ENCODE data around the gene SEMA6A.
A peak's percentile ranks its signal among the peaks of the same experiment; 100 is the strongest.

DNA sequence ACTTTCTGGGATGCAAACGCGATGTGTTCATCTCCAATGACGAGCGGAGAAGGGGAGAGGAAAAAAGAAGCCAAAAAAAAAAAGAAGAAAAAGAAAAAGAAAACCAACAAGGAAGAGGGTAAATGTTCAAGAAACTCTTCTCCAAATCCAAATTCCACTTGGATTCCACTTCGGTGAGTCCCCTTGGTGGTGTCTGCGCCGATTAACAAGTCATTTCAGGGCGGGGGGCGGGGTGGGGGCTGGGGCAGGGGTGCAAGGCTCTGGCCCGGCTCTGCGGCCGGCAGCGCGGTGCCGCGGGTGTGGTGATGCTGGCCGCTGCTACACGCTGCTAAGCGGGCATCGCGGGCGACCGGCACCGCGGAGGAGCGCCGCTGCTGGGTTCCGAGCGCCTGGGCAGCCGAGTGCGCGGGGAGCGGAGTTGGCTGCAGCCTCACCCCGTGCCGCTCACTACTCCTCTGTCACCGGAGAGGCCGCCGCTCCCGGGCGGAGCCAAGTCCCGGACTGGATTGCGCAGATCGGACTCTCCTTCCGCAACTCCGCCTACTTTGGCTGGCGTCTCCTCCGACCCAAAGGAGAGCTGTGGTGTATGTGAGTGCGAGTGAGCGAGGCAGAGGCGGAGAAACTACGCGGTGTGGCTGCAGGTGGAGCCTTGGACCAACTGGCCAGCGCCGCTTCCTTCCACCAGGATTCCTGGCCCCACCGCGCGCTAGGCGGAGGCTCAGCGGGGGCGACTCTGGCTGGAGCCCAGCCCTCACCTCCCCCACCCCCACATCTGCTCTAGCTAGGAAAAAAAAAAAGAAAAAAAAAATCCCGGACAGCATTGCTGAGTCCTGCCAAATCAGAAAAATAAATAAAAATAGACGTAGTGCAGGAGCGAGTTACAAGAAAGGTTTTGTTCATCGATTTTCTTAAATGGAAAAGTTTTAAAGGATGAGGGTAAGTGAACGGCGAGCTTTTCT is at the start of gene SEMA6A:
- TF ChIP-seq CTCF (IDR thresholded peaks at IDR 0.05): peak in 3 of 5 experiments; percentile 6 to 48 (median 45)
- no peak for TF ChIP-seq EP300 (IDR thresholded peaks at IDR 0.05; ENCODE audit: low read depth)

Measured in transverse colon (tissue), 3 donors.